IMR-90 (cell line): ENCODE data around the gene SELP. TPM values are rescaled to one million over a fixed set of nuclear protein-coding genes. Genes with fewer than 3 reads are reported as not detected.
"Not testable (repeated sequence)": the region's sequence is repeated elsewhere in the genome, so short reads cannot be mapped to it uniquely, and the experiment has no call there.

Source experiments
- ATAC-seq: fragments of 200-7000 bp; cut with Tn5 transposase; 2 replicates; pipeline ENCODE4 v1.9.1; 2020; ENCODE audit warnings: low read depth, mild to moderate bottlenecking, moderate library complexity
- BruUV-seq: library from RNA; stranded (reverse); fragments of 400-500 nt; replicated peaks from 2 replicates; lab custom pipeline; 2021; lab: Mats Ljungman, UMichigan
- CTCF ChIA-PET: fragments of 300-600 bp; formaldehyde crosslinking; extraction: SDS; loops from one replicate; lab custom pipeline; 2021; ENCODE audit warnings: antibody characterized with exemption; lab: Yijun Ruan, JAX
- POLR2A ChIA-PET: fragments of 300-600 bp; sonication (Branson Sonifier 250); formaldehyde crosslinking; loops from one replicate; lab custom pipeline; 2022; ENCODE audit warnings: antibody characterized with exemption; ENCODE audit not compliant: unreplicated experiment; lab: Charles Lee
- DNase-seq: peaks from one replicate; pipeline ENCODE4 v3.0.0; 2013
- H2AFZ ChIP-seq: replicated peaks from 2 replicates; pipeline ENCODE3; 2013; ENCODE audit warnings: low read length, mild to moderate bottlenecking; ENCODE audit not compliant: poor library complexity
- H2AK5ac ChIP-seq: 2 replicates; pipeline ENCODE4 v1.6.1; 2013; ENCODE audit warnings: low read depth, low read length, inconsistent platforms
- H2AK9ac ChIP-seq: replicated peaks from 2 replicates; pipeline ENCODE3; 2013; ENCODE audit warnings: mild to moderate bottlenecking, low read depth, low read length, moderate library complexity; ENCODE audit not compliant: poor library complexity
- H2BK120ac ChIP-seq: 2 replicates; pipeline ENCODE4 v1.6.1; 2013; ENCODE audit warnings: low read depth, low read length, inconsistent platforms
- H2BK15ac ChIP-seq: 3 replicates; pipeline ENCODE4 v1.6.1; 2013; ENCODE audit warnings: low read depth, low read length, inconsistent platforms
- H2BK20ac ChIP-seq: 2 replicates; pipeline ENCODE4 v1.6.1; 2013; ENCODE audit warnings: low read depth, mild to moderate bottlenecking, inconsistent platforms, low read length, moderate library complexity
- H2BK5ac ChIP-seq: 2 replicates; pipeline ENCODE4 v1.6.1; 2013; ENCODE audit warnings: mild to moderate bottlenecking, low read depth, low read length, inconsistent platforms; ENCODE audit not compliant: poor library complexity, severe bottlenecking
- H3K14ac ChIP-seq: replicated peaks from 2 replicates; pipeline ENCODE4 v1.6.1; 2013; ENCODE audit warnings: low read depth, low read length, inconsistent platforms
- H3K18ac ChIP-seq: 2 replicates; pipeline ENCODE4 v1.6.1; 2013; ENCODE audit warnings: low read depth, low read length, control low read depth
- H3K23ac ChIP-seq: 2 replicates; pipeline ENCODE4 v1.6.1; 2013; ENCODE audit warnings: low read depth, low read length, inconsistent platforms
- H3K27ac ChIP-seq: 2 replicates; pipeline ENCODE4 v1.5.1; 2013; ENCODE audit warnings: mild to moderate bottlenecking, control low read depth, low read length; ENCODE audit not compliant: insufficient read depth
- H3K27me3 ChIP-seq: 2 replicates; pipeline ENCODE4 v1.6.1; 2013; ENCODE audit warnings: low read length; ENCODE audit not compliant: control insufficient read depth, insufficient read depth
- H3K36me3 ChIP-seq: 2 replicates; pipeline ENCODE4 v1.6.1; 2013; ENCODE audit warnings: low read length, mixed read lengths; ENCODE audit not compliant: control insufficient read depth, insufficient read depth
- H3K4ac ChIP-seq: 2 replicates; pipeline ENCODE4 v1.6.1; 2013; ENCODE audit warnings: low read depth, low read length, inconsistent platforms
- H3K4me1 ChIP-seq: 2 replicates; pipeline ENCODE4 v1.6.1; 2013; ENCODE audit warnings: low read length, mixed read lengths; ENCODE audit not compliant: control insufficient read depth, insufficient read depth
- H3K4me2 ChIP-seq: 2 replicates; pipeline ENCODE4 v1.6.1; 2013; ENCODE audit warnings: low read depth, mild to moderate bottlenecking, control low read depth, low read length, moderate library complexity
- H3K4me3 ChIP-seq: 2 replicates; pipeline ENCODE4 v1.5.1; 2013; ENCODE audit warnings: low read depth, mild to moderate bottlenecking, control low read depth, low read length, moderate library complexity; ENCODE audit not compliant: insufficient read depth
- H3K56ac ChIP-seq: 2 replicates; pipeline ENCODE4 v1.6.1; 2013; ENCODE audit warnings: low read length, inconsistent platforms; ENCODE audit not compliant: insufficient read depth; ENCODE audit errors: extremely low read depth
- H3K79me1 ChIP-seq, 2 experiments: 2 replicates each; pipeline ENCODE4 v1.6.1; 2013; ENCODE audit warnings: low read length in 2 of 2, inconsistent platforms in 1 of 2, low read depth in 1 of 2
- H3K9ac ChIP-seq: 2 replicates; pipeline ENCODE4 v1.6.1; 2013; ENCODE audit warnings: low read depth, low read length, control low read depth
- H3K9me1 ChIP-seq: 2 replicates; pipeline ENCODE4 v1.6.1; 2013; ENCODE audit warnings: low read length, inconsistent platforms; ENCODE audit not compliant: insufficient read depth
- H3K9me3 ChIP-seq: 2 replicates; pipeline ENCODE4 v1.6.1; 2013; ENCODE audit warnings: low read length; ENCODE audit not compliant: control insufficient read depth, insufficient read depth
- H4K20me1 ChIP-seq: 2 replicates; pipeline ENCODE4 v1.6.1; 2013; ENCODE audit warnings: low read length, inconsistent platforms; ENCODE audit not compliant: insufficient read depth
- H4K5ac ChIP-seq: 2 replicates; pipeline ENCODE4 v1.6.1; 2013; ENCODE audit warnings: mild to moderate bottlenecking, low read depth, low read length, control low read depth
- H4K8ac ChIP-seq, 2 experiments: 2 replicates each; pipeline ENCODE4 v1.6.1; 2013; ENCODE audit warnings: low read depth in 2 of 2, low read length in 2 of 2, control low read depth in 1 of 2, inconsistent platforms in 1 of 2
- H4K91ac ChIP-seq: 2 replicates; pipeline ENCODE4 v1.6.1; 2013; ENCODE audit warnings: low read depth, low read length, inconsistent platforms; ENCODE audit not compliant: insufficient read depth
- WGBS, 2 experiments: methylation state at CpG; one replicate each; pipeline versions ENCODE4 v1.1.5 to v1.1.7; 2013; ENCODE audit warnings: missing lambda C conversion rate in 2 of 2; ENCODE audit not compliant: insufficient read length in 1 of 2; ENCODE audit errors: extremely low coverage in 2 of 2; 5-methylcytosine and 5-hydroxymethylcytosine counted together
- dilution Hi-C: fragments of 300-500 bp; cut with HindIII; formaldehyde crosslinking; loops from one replicate; pipeline ENCODE4 v1.14.3; 2018; ENCODE audit warnings: low sequenced_read_pairs; ENCODE audit not compliant: unreplicated experiment
- in situ Hi-C: fragments of 300-500 bp; cut with MboI; formaldehyde crosslinking; loops from 3 replicates; pipeline ENCODE4 v1.14.3; 2019; ENCODE audit warnings: low sequenced_read_pairs, inconsistent platforms, mixed read lengths
- intact Hi-C: fragments of 100-400 bp; cut with micrococcal nuclease; formaldehyde crosslinking; loops from 2 replicates; pipeline ENCODE4 v1.10.0; 2022
- polyA plus RNA-seq, 3 experiments: library from polyadenylated mRNA; depleted of rRNA; stranded (reverse); fragments of >200 nt; gene quantifications; 2 replicates each; pipeline ENCODE4 v1.2.3, GENCODE V29; 2012; ENCODE audit warnings: low replicate concordance in 1 of 3
- total RNA-seq: library from RNA; depleted of rRNA; stranded (reverse); fragments of >200 nt; gene quantifications from 2 replicates; pipeline ENCODE4 v1.2.3, GENCODE V29; 2012

The SELP gene
- total and polyA plus RNA-seq, 2 of the 4 experiments (the other 2 are of a cell fraction): not detected

- H3K56ac ChIP-seq, dilution Hi-C loops, H2BK20ac ChIP-seq, H3K4me1 ChIP-seq, DNase-seq, H4K91ac ChIP-seq, H3K9me3 ChIP-seq, intact Hi-C loops, H3K18ac ChIP-seq, H3K23ac ChIP-seq, H2BK5ac ChIP-seq, H4K8ac ChIP-seq, H3K4ac ChIP-seq, H3K9me1 ChIP-seq, BruUV-seq, H3K14ac ChIP-seq, H2AK5ac ChIP-seq, ATAC-seq, H3K4me2 ChIP-seq, H2BK120ac ChIP-seq, H3K27me3 ChIP-seq, H3K27ac ChIP-seq, H3K4me3 ChIP-seq, H2AK9ac ChIP-seq, POLR2A ChIA-PET, H4K5ac ChIP-seq, CTCF ChIA-PET, H2AFZ ChIP-seq, H3K79me1 ChIP-seq, H4K20me1 ChIP-seq, in situ Hi-C loops, H2BK15ac ChIP-seq, H3K9ac ChIP-seq, H3K36me3 ChIP-seq: not testable (repeated sequence)
- no CpG with 5 or more reads among the region's 2 CpGs for WGBS, 2 experiments
Measured at GRCh38 chr1:169667227-169667639, 37.3 kb upstream of the SELP start.

DNA sequence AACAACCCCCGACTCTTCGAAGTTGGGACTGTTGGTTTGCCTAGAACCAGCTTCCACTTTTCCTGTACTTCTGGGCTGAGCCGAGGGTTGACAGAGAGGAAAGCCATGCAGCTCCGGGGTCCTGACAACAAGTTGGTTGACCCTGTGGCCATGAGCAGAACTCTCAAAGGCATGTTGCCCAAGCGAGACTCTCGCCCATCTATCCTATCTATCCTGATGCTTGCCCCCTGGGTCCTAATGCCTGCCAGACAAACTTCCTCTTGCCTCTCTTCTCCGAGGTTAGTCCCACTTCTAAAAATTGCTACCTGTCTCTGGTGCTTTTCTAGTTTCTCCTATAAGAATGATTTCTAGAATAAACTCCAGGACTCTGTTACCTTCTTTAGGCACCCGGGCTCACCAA is 32.8 kb upstream of the SELP start:
- dilution Hi-C loops, H2BK120ac ChIP-seq, H3K27ac ChIP-seq, H2AK9ac ChIP-seq, H4K5ac ChIP-seq, H3K14ac ChIP-seq, CTCF ChIA-PET, BruUV-seq, POLR2A ChIA-PET, H2AK5ac ChIP-seq, in situ Hi-C loops, H3K79me1 ChIP-seq, ATAC-seq, H2BK20ac ChIP-seq, H2BK15ac ChIP-seq, H2BK5ac ChIP-seq, H4K20me1 ChIP-seq, H3K23ac ChIP-seq, H4K91ac ChIP-seq, H3K36me3 ChIP-seq, H3K4me1 ChIP-seq, H3K56ac ChIP-seq, H4K8ac ChIP-seq, H3K9me1 ChIP-seq, H2AFZ ChIP-seq, H3K4ac ChIP-seq, H3K9ac ChIP-seq, H3K9me3 ChIP-seq, H3K27me3 ChIP-seq, H3K18ac ChIP-seq, intact Hi-C loops, H3K4me3 ChIP-seq, H3K4me2 ChIP-seq, DNase-seq: not testable (repeated sequence)
- WGBS, 2 experiments: 50% methylated on average over 2 of the region's 8 CpGs; no CpG with 5 or more reads in 1 of the 2 experiments
